DMS 273 treated with DMSO at 0.1 percent for 48 hours (cell line): Measurements from ENCODE around the gene FOXO3.
"Not testable (repeated sequence)": the region's sequence is repeated elsewhere in the genome, so short reads cannot be mapped to it uniquely, and the experiment has no call there.

Experiments
- DNase-seq: peaks from one replicate; lab custom pipeline; 2025; lab: John Stamatoyannopoulos, UW

FOXO3 gene

DNA sequence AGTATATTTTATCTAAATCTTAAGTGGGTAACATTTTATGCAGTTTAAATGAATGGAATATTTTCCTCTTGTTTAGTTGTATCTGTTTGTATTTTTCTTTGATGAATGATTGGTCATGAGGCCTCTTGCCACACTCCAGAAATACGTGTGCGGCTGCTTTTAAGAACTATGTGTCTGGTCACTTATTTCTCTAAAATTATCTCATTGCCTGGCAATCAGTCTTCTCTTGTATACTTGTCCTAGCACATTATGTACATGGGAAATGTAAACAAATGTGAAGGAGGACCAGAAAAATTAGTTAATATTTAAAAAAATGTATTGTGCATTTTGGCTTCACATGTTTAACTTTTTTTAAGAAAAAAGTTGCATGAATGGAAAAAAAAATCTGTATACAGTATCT lies 123.3 kb downstream of the FOXO3 start:
- not testable (repeated sequence) for DNase-seq

DNA sequence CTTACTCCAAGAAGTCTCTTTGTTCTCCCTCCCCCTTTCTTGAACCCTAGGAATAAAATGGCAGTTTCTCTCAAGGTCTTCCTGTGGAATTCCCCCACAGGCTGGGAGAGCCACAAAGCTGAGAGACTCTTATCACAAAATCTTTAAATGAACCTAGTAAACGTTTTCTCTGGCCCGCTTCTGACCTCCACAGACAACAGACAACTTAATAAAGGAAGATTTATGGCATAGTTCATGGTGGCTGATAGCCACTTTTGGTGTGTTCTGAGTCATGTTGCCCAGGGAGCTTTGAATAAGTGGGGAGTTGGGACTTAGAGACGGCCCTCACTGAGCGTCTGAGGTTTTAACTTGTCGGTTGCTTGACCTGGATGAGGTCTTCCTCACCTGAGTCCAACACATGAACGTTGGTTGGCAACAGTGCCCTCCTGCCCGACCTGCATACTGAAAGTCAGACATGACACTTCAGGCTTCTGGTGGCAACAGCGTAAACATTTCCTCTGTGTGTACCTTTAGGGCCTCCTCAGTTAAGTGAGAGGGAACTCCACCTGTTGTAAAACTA lies 124.1 kb downstream of the FOXO3 start:
- no peak for DNase-seq

DNA sequence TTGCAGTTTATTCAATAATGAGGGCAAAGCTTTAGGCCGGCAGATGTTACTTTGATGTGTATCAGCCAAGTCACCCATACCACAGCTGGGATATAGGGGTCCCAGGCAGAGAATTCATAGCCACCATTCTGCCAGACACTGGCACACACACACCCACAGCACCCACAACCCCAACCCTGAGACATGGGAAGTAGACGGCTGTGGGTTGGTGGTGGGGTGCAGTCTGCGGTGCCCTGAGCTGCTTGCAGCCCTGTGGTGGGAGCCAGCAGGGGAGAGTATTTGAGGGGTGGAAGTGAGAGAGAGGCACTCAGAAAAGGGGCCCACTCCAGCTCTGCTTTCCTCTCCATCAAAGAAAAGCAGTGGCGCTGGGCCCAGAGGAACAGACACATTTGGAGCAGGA lies 125.3 kb downstream of the FOXO3 start:
- DNase-seq, result no peak

DNA sequence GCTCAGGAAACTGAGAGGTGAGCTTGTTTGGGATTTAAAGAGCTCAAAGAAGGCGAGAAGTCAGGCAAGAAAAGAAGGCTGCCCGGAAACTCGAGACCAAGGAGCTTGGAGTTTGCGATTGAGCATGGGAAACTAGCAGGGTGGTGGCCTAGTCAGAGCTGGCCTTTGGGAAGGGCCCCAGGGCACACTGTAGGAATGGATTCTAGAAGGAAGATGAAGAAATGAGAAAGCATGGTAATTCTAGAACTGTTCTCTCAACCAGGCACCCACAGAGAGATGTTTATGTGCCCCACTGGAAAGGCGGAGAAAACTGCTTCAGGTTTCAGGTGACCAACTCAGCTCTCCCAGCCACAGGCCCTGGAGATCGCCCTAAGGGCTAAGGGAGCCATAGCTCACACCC lies 126.2 kb downstream of the FOXO3 start:
- no peak for DNase-seq

DNA sequence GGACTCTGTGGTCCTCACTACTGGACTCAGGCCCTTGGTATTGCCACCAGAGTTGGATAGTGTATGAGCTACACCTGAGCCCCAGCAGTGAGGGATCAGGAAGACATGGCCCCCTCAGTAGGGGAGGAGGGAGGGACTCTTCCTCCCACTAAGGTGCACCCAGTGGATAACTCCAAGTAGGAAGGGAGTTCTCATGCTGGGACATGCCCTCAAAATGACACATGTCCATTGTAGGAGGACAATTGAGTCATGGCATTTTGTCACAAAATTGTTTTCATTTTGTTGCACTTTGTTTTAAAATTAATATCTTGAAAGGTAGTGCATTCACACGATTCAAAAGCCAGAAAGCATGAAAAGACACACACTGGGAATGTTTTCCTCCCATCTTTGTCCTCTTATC lies 127.2 kb downstream of the FOXO3 start:
- DNase-seq, result no peak

DNA sequence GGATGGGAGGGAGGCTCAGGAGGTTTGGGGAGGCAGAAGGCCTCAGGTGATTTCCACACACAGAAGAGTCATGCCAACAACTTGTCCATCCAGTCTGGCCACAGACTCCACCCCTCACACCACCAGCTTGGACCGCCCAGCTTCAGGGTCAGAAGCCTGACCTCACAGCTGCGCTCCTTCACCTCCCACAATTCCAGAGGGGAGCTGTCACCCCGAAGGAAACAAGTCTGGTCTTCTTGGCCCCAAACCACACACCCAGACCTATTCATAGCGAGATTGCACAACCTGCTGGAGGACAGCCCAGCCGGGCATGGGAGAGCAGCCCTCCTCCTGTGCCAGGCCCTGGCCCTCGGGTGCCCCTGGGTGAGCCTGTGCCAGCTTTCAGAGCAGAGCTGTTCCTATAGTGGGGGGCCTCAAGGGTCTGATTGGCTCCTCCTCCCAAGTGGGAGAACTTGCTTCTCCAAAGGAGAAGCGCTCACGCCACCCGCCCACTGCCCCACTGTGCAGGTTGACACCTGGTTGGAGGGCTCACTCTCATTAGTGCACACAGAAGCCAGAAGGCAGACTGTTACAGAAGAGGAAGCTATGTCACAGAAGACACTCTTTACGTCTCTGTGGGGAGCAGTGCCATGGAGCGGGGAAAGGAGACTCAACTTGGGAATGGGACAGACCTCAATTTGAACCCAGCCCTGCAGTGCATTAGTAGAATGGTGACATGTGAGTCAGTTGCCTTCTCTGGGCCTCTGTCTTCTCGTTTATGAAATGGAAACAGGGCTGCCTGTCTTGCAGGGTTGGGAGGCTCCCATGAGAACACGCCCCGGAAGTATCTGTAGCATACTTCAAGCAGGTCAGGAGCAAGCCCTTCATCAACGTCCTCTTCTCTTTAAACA lies 128.8 kb downstream of the FOXO3 start:
- no peak for DNase-seq

DNA sequence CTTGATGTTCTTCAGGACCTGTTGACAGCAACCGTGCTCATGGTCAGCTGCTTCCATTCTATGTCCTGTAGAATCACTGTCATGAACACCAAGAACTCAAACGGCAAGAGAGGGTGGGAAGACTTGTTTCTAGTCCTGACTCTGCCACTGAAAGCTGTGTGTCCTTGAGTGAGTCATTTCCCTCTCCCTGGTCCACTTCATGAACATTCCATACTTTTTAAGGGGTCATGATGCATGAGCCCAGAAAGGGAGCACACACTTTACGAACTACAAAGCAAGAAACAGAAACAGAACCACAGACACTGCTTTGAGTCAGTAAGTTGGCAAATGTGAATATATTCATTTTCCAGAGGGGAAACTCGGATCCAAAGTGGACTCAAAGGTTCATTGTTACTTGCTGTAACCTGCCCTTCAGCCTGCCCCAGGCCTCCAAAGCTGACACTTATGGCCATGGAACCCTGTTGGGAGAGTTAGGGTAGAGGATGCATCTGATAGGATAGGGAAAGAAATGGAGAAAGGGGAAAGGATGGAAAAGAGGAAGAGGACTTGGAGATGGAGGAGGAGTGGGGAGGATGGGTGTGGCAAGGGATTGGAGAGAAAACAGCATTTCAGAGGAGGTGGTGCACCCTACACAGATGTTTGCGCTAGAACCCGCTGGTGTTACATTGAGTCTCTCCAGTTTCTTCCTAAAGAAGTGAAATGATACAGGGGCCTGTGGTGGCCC lies 129.8 kb downstream of the FOXO3 start:
- DNase-seq, result no peak

DNA sequence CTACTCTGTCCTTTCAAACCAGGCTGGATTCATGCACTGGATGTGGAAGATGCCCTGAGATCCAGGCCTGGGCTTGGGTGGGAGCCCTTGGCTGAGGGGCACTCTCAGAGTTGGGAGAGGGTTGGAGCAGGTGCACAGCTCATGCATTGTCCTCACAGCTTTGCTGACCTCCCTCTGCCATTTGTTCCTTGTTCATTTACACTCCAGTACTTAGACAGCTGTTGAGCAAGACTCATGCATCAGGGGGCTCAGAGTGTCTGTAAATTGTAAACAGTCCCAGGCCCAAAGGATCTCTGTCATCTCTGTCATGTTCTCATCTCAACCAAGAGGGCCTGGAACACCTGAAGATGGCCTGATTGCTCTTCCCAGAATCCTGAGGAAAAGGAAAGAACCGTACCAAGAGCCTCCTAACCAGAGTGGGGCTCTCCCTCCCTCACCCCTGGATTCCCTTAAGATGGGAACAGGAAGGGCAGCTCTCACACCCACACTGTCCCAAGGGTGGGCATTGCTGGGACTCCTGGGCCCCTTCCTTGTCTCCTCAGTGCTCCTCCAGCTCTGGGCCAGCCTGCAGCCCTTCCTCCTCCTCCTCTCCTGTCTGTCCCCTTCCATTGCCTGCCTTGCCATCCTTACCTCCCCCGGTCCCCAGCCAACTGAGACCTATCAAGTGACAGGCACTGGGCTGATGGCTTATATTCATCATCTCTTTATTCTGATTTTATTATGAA lies 132.9 kb downstream of the FOXO3 start:
- DNase-seq, result no peak

DNA sequence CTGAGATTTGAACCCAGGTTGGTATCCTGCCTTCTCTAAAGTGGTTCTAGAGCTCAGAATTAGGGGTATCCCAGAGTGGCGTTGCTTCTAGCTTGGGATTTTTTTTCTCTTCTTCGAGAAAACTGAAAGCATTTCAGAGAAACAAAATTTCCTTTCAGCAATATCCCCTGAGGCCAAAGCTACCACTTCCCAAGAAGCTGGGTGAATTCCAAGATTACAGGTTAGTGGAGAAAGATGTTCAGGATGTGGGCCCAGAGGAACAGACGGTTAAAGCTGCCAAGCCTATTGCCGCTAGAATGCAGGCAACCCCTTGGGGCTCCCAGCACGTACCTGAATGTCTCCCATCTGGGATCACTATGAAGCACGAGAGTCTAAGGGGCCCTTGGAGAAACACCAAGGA lies 134.1 kb downstream of the FOXO3 start:
- no peak for DNase-seq

DNA sequence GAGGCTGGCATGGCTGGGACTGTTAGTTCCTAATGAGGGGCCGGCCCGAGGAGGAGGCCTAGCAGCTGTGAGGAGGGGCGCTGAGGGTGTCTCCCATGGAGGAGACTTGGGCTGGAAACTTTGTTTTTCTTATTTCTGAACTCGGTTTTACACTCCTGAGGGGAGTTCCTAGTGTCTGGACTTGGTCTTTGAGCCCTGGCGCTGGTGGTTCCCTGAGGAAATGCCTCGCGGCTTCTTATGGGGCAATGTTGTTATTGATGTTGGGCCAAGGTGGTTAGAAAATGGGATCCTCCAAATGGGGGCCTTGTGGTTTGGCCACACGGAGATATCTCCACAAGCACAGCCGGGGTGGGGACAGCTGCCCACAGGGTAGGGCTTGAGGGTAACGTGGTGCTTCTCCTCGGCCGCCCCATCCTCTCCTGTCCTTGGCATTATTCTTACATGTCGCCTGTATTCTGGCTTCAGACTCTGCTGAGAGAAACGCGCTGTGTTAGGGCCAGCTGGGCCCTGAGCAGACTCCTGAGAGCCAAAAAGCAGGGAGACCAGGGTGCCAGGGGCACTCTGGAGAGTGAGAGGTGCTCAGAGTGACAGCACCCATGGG lies 136.9 kb downstream of the FOXO3 start:
- DNase-seq, result no peak

DNA sequence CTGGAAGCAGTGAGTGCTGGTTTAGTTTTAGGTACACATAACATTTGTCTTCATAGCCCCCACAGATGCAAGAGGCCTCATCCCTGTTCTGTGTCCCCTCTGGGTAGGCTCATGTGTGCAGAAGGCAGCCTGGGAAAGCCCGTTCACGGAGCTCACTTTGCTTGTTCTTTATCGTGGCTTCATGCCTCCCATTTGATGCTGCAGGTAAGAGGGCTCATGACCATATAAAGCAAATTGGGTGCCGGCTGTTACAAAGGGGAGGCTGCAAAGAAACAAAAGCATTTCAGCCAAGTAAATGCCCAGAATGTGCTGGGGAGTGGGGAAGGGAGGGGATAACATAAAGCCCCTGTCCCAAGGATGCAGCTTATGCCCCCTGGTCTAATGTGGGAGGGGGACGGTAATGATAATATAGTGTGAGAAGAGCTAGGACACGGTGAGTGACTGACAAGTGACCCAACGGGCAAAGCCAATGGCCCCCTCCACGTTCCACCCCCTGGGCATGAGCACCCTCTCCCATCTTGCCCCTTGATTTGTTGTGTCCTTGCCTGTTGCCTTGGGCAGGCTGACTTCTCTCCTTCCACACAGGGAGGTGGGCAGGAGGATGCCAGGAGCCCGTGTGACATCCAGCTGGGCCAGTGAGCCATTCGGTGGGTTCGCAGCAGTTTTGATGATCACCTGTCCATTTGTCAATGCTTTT lies 138.0 kb downstream of the FOXO3 start:
- no peak for DNase-seq

DNA sequence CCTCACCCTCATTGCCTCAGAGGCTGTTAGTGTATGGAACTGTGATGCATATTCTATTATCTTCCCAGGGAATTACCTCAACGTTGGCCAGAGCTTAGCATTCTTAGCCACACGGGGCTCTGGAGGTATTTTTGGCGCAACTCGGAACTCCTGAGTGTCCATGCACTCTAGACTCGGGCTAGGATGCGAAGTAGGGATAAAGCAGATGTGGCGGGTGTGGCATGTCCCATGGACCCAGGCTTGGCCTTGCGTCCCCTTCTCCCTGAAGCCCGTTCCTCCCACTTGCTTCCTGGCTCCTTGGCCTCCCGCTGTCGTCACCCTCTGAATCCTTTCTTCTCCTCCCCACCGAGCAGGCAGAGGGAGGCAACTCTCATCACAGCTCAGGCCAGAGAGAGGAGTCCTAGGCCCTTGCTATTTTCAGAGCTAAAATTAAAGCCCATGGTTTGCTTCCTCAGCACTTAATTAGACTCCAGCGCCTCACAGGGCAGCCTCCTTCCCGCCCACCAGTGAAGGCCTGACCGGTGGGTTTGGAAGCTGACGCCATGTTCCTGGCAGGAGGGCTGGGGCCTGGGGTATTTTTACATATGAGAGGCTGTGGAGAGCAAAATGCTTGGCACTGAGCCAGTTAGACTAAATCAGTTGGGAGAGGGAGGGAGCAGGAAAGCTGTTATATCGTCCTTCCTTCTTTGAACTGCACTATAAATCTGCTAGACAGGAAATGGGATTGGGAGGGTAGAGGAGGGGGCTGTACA lies 138.7 kb downstream of the FOXO3 start:
- no peak for DNase-seq

DNA sequence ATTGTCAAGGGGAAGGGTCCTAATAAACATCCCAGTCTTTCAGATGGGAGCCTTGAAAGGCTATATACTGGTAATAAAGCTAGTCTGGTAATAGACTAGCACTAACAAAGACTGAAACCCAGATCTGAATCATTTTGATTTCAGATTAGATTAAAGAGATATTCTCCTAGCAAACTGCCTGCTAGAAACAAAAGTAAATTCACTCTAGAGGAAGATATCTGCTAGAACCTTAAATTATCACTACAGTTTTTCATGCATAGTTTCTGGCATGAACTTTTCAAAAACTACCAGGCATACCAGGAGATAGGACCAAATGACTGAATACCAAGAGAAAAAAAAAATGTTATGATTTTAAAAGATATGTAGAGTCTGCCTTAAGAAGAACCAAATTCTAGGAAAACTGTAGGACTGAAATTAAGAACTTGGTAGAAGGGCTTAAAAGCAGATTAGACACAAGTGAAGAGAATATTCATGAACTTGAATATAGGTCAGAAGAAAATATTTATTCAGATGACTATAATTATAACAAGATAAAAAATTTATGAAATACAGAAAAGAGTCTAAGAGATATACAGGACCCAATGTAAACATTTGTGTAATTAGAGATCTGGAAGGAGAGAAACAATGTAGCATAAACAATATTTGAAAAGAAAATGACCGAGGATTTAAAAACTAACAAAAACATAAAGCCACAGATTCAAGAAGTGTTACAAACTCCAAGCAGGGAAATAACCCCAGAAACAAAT lies 141.6 kb downstream of the FOXO3 start:
- no peak for DNase-seq

DNA sequence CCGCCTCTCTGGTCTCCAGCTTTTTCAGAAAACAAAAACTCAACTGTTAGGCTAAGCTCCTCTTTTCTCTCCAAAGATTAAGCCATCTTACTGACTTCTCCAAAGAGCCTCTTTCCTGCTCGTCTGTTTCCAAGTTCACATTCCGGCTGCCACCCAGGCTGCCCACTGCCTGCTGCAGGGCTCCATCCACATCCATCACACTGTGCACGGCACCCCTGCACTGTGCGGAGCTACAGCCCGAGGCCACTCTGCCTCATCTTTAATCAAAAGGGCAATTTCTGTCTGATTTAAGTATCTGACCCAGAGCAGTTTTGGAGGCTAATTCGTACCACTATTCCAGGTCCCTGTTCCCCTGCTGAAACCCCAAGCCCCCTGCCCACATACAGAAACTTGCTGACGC lies 145.9 kb downstream of the FOXO3 start:
- DNase-seq, result no peak

DNA sequence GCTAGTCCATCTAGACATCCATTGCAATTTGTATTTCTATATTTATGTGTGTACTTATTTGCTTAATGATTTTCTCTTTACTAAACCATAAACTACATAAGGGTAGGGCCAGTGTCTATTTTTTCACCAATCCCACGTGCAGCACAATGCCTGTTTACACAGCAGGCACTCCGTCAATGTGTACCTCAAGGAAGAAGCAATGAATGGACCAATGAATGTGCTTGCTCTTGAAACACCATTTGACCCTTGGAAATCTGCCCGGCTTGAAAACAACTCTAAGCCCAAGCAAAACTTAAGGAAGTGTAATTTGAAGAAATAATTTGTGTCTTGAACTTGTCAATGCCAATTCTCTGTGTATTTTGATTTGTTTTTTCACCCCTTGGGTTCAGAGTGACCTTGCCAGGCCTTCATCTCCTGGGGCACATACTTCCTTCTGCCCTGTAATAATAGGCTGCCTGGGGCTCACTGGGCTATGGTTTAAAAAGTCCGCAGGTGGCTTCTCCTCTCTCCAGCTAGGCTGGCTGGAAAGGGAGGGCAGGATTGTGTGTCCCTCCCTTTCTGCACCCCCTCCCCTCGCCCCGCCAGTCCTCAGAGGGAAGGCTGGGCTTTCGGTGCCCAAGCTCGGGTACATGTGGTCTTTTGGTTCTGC lies 146.7 kb downstream of the FOXO3 start:
- no peak for DNase-seq

DNA sequence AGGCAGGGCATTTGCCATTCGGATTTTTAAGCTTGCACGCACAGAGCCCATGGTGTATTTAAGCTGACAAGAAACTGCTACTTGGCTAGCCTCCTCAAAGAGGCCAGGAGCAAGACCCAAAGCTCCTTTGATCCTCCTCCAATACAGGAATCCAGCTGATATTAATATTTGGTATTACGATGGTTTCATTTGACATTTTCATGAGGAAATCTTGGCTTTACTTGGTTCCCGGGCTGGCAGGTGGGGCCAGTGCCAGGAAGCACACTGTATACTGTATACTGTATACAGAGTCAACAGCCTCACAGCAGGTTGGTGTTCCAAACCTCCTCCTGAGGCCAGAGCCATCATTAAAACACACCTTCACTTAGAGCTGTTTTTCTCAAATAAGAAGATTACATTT lies 149.3 kb downstream of the FOXO3 start:
- DNase-seq, result no peak

DNA sequence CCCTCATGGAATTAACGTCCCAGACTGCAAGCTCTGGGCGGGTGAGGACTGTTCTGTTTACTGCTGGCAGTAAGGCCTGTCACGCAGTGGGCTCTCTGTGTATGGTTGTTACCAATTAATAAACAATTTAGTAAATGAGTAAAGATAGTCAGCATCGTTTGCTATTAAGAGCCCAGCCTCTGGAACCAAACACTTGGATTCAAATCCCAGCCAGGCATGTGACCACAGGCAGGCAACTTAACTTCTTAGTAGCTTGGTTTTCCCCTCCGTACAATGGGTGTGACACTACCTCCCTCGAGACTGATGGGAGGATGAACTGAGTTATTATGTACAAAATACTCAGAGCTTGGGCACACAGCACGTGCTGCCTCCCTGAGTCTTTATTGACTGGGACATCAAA lies 149.8 kb downstream of the FOXO3 start:
- DNase-seq, result no peak

DNA sequence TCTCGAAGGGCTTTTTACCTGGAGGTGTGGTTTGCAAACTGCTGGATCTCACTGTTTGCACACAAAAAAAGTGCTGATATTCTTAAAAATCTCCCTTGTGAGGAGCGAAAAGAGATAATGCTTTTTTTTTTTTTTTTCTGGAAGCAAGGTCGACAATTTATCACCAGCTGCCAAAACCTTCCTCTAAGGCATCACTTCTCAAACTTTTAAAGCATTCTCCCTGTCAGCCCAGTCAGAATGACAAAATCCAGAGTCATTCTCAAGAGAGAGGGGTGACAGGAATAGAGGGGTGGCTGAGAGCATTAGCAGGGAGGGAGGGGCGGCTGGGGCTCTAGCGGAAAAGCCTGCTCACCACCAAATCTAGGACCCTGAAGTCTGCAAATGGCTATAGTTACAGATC lies 150.4 kb downstream of the FOXO3 start:
- no peak for DNase-seq

DNA sequence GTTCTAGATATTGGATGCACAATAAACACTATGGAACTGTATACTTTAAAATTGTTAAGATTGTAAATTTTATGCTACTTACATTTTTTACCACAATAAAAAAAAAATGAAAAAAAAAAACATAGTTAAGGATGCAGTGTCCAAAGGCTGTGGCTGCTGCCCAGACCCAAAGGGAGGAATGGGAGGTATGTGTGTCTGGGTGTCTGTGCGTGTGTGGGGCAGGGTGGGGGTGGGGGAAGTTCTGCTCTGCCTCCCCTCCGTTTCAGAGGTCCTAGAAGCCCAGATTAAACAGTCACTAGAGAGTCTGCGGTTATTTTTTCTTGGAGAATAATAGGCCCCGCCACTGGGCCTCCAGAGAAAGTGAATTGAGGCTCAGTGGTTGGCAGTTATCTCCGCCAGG lies 151.1 kb downstream of the FOXO3 start:
- DNase-seq, result no peak

DNA sequence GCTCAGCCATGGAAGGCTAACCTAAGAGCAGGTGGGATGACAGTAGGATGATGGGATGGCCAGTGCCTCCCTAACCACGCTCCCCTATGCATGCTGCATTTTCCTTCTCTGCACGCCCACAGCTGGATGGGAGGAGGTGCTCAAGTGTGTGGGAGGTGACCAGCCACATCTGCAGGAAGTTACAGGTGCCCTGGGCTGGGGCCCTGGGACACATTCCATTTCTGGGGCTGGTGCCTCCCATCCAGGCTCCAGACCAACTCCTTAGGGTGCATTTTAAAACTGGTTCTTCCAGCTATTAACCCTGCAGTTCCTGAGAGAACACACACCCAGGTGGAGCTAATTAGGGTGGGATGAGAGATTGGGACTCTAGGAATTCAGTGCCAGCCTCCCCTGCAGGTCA lies 152.2 kb downstream of the FOXO3 start:
- DNase-seq, result no peak
